Inflammatory macrophage treated with lipopolysaccharide for 1 hour (primary cell): ENCODE data around the gene PEAK1.
A peak's percentile ranks its signal among the peaks of the same experiment; 100 is the strongest.
"Not testable (repeated sequence)": the region's sequence is repeated elsewhere in the genome, so short reads cannot be mapped to it uniquely, and the experiment has no call there.

Source experiments
- DNase-seq, 2 donors: peaks; one replicate each; pipeline ENCODE4 v3.0.0-alpha.2; 2020 to 2022

PEAK1 gene

GRCh38 chr15:77420610-77421369 lies 886 bp upstream of the PEAK1 start, which contains the start of gene HMG20A:
Gene HMG20A (plus strand): TSS chr15:77420888. CDS start chr15:77458408, 37,520 bp downstream.
- DNase-seq = peak in 1 of 2 donors; percentile 65

GRCh38 chr15:77418966-77419835 lies 703 bp downstream of the PEAK1 start:
- DNase-seq = peak in 1 of 2 donors; percentile 21

GRCh38 chr15:77418391-77418965 lies 1.4 kb downstream of the PEAK1 start:
- DNase-seq = peak in 1 of 2 donors; percentile 10

- no peak for DNase-seq
Measured at GRCh38 chr15:77417602-77418001, 2.3 kb downstream of the PEAK1 start.

GRCh38 chr15:77416954-77417353 lies 3.0 kb downstream of the PEAK1 start:
- no peak for DNase-seq

GRCh38 chr15:77416148-77416455 lies 3.8 kb downstream of the PEAK1 start:
- peak; percentile 69 to 75 for DNase-seq

GRCh38 chr15:77415450-77416147 lies 4.3 kb downstream of the PEAK1 start:
- DNase-seq = no peak

- no peak for DNase-seq
Measured at GRCh38 chr15:77414789-77415442, 5.0 kb downstream of the PEAK1 start.

GRCh38 chr15:77413699-77414349 lies 6.1 kb downstream of the PEAK1 start:
- no peak for DNase-seq

- DNase-seq = no peak
Measured at GRCh38 chr15:77412972-77413698, 6.8 kb downstream of the PEAK1 start.

- no peak for DNase-seq
Measured at GRCh38 chr15:77411619-77411976, 8.3 kb downstream of the PEAK1 start.

- DNase-seq = no peak
Measured at GRCh38 chr15:77410701-77411618, 8.9 kb downstream of the PEAK1 start.

- DNase-seq = not testable (repeated sequence)
Measured at GRCh38 chr15:77410157-77410500, 9.8 kb downstream of the PEAK1 start.

- DNase-seq = peak; percentile 48 to 52
Measured at GRCh38 chr15:77409259-77410156, 10.4 kb downstream of the PEAK1 start.

- no peak for DNase-seq
Measured at GRCh38 chr15:77406846-77407245, 13.1 kb downstream of the PEAK1 start.

GRCh38 chr15:77406173-77406759 lies 13.6 kb downstream of the PEAK1 start:
- DNase-seq = not testable (repeated sequence)

GRCh38 chr15:77402740-77403379 lies 17.0 kb downstream of the PEAK1 start:
- DNase-seq = peak; percentile 56 to 70

GRCh38 chr15:77400258-77400657 lies 19.6 kb downstream of the PEAK1 start:
- DNase-seq = no peak
